Gastrocnemius medialis (tissue), 4 donors: ENCODE data around the gene GAGE13. TPM values are rescaled to one million over a fixed set of nuclear protein-coding genes. Genes with fewer than 3 reads are reported as not detected.
"Not testable (repeated sequence)": the region's sequence is repeated elsewhere in the genome, so short reads cannot be mapped to it uniquely, and the experiment has no call there.

Source experiments
- ATAC-seq, 2 donors: fragments of 150-250 bp; one replicate each; pipeline ENCODE4 v1.9.1; 2016
- DNase-seq, 2 donors: peaks; one replicate each; pipeline ENCODE4 v3.0.0-alpha.2; 2019
- H3K27ac ChIP-seq, 4 donors: fragments of 200-600 bp; sonication (generic); 1 replicate in 1 of 4; 2 replicates in 3 of 4; pipeline ENCODE4 v1.5.1; 2016 to 2018; ENCODE audit warnings: mild to moderate bottlenecking in 2 of 4, moderate library complexity in 1 of 4
- H3K27me3 ChIP-seq, 3 donors: fragments of 200-600 bp; sonication (generic) in 2 of 3; 1 replicate in 1 of 3; 2 replicates in 2 of 3; pipeline versions ENCODE4 v1.5.1 to v1.6.0; 2016 to 2019; ENCODE audit warnings: mild to moderate bottlenecking in 1 of 3, moderate library complexity in 1 of 3
- H3K36me3 ChIP-seq, 2 donors: fragments of 200-600 bp; sonication (generic) in 1 of 2; one replicate each; pipeline ENCODE4 v1.5.1; 2017 to 2018
- H3K4me1 ChIP-seq, 2 donors: fragments of 200-600 bp; sonication (generic) in 1 of 2; one replicate each; pipeline ENCODE4 v1.5.1; 2016 to 2017; ENCODE audit warnings: mild to moderate bottlenecking in 2 of 2
- H3K4me3 ChIP-seq, 4 donors: fragments of 200-600 bp; sonication (generic) in 3 of 4; 1 replicate in 1 of 4; 2 replicates in 3 of 4; pipeline ENCODE4 v1.5.1; 2016 to 2019; ENCODE audit warnings: mild to moderate bottlenecking in 2 of 4
- H3K9me3 ChIP-seq, 3 donors: fragments of 200-600 bp; sonication (generic) in 2 of 3; 1 replicate in 1 of 3; 2 replicates in 2 of 3; pipeline ENCODE4 v1.5.1; 2016 to 2019
- POLR2A ChIP-seq, 2 donors: fragments of 450-650 bp; IDR thresholded peaks; one replicate each; pipeline ENCODE4 v1.6.1; 2017; ENCODE audit warnings: antibody characterized with exemption in 2 of 2, mild to moderate bottlenecking in 2 of 2, moderate library complexity in 2 of 2
- in situ Hi-C, 4 donors: fragments of 200-750 bp; cut with MboI; loops; one replicate each; pipeline versions ENCODE4 v1.15.0 to v1.8.0; 2017; ENCODE audit warnings: low sequenced_read_pairs in 4 of 4
- intact Hi-C: fragments of 100-400 bp; cut with DNase I; formaldehyde crosslinking; loops from one replicate; pipeline ENCODE4 v1.15.1; 2023; ENCODE audit warnings: low total_unique reads
- total RNA-seq, 4 donors: library from RNA; depleted of rRNA; stranded (reverse); fragments of >200 nt; gene quantifications; one replicate each; pipeline versions ENCODE4 v1.1.0 to v1.2.3, GENCODE V29; 2016
- TF ChIP-seq, protein P1 (sequence below), 5 experiments: fragments of 450-650 bp in 3 of 5; fragments of 200-600 bp in 2 of 5; sonication (generic) in 2 of 5; IDR thresholded peaks in 4 of 5; conservative IDR thresholded peaks in 1 of 5; 1 replicate in 4 of 5; 2 replicates in 1 of 5; pipeline ENCODE4 v1.5.1; 2016 to 2019; ENCODE audit warnings: antibody characterized with exemption in 5 of 5, mild to moderate bottlenecking in 3 of 5, moderate library complexity in 3 of 5

GAGE13 gene
- total RNA-seq, 4 donors from 2014 or later: not detected

DNA sequence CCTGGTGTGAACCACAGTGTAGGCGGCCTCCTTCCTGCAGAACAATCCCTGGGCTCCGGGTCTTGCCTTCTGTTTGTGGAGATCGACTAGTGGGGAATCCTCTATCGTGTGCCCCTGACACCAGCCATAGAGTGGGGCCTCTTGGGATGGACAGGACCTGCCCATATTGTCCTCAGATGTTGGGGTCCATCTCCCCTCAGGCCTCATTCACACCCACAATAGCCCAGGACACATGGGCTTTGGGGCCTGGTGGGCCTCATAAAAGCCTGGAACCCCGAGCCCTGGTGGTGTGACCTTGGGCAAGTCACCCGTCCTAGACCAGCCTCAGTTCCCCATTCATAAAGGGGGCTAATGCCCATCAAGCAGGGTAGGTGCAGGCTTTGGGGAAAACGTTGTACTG is 41.2 kb upstream of the GAGE13 start:
- in situ Hi-C loops: no loop called here
- TF ChIP-seq POLR2A (IDR thresholded peaks at IDR 0.05): no peak
- TF ChIP-seq, protein P1, sequence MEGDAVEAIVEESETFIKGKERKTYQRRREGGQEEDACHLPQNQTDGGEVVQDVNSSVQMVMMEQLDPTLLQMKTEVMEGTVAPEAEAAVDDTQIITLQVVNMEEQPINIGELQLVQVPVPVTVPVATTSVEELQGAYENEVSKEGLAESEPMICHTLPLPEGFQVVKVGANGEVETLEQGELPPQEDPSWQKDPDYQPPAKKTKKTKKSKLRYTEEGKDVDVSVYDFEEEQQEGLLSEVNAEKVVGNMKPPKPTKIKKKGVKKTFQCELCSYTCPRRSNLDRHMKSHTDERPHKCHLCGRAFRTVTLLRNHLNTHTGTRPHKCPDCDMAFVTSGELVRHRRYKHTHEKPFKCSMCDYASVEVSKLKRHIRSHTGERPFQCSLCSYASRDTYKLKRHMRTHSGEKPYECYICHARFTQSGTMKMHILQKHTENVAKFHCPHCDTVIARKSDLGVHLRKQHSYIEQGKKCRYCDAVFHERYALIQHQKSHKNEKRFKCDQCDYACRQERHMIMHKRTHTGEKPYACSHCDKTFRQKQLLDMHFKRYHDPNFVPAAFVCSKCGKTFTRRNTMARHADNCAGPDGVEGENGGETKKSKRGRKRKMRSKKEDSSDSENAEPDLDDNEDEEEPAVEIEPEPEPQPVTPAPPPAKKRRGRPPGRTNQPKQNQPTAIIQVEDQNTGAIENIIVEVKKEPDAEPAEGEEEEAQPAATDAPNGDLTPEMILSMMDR (IDR thresholded peaks at IDR 0.05 in 4 of 5, conservative IDR thresholded peaks at IDR 0.05 in 1 of 5): no peak
- H3K9me3 ChIP-seq: no peaks in the 10 kb centered on the region
- no peaks in the 10 kb centered on the region for H3K27me3 ChIP-seq
- H3K36me3 ChIP-seq: peaks cover 0 to 11% of the 10 kb centered on the region in 2 donors
- ATAC-seq: no peak
- no peak for DNase-seq
- no peak overlapping the region for H3K27ac ChIP-seq
- intact Hi-C loops: loop anchor here (5.0 kb wide), 3 partner anchors 462 to 587 kb away; partner anchors contain the start of gene USP27X
- no peak overlapping the region for H3K4me3 ChIP-seq
- no peaks in the 10 kb centered on the region for H3K4me1 ChIP-seq

DNA sequence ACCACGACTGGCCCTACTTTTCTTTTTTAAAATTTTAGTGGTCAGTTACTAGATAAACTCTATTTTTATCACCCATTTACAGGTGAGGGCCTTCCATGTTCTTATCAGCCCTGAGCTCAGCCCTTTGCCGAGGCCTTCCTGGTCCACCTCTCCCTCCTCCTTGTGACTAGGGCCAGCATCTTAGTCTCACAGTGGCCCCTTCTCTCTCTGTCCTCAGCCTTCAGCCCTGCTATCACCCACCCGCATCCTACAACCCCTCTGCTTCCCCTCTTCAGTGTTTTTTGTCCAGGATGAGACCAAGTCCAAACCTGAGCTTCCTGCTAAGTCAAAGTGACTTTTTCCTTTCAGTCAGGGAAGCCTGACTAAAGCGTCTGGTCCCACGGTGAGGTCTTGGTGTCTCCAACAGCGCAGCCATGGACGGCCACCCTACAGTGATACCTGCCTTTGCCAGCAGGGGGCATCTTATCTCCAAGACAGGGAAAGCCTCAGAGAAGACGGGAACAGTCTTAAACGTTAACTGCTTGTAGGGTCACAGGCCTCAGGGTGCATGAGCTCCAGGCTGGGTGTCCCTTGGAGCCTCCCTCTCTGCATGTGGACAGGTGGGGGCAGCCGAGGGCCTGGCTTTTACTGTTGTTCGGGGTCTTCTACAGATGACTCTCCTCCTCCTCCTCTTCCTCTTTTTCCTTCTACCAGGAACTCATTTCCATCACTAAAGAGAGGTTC is 39.6 kb upstream of the GAGE13 start:
- no peak for TF ChIP-seq POLR2A (IDR thresholded peaks at IDR 0.05)
- TF ChIP-seq, protein P1 (IDR thresholded peaks at IDR 0.05 in 4 of 5, conservative IDR thresholded peaks at IDR 0.05 in 1 of 5): peak; percentile 16 to 62 (median 47)
- no peaks in the 10 kb centered on the region for H3K9me3 ChIP-seq
- no peaks in the 10 kb centered on the region for H3K4me1 ChIP-seq
- H3K27ac ChIP-seq: no peak overlapping the region
- H3K36me3 ChIP-seq: no peaks in the 10 kb centered on the region
- DNase-seq (peak in 1 of 2 donors; percentile 28), ATAC-seq (peak; percentile 50 to 61)
- no peaks in the 10 kb centered on the region for H3K27me3 ChIP-seq
- no peak overlapping the region for H3K4me3 ChIP-seq
- in situ Hi-C loops (no loop called here), intact Hi-C loops (loop anchor here (5.0 kb wide), 3 partner anchors 461 to 586 kb away; partner anchors contain the start of gene USP27X)

DNA sequence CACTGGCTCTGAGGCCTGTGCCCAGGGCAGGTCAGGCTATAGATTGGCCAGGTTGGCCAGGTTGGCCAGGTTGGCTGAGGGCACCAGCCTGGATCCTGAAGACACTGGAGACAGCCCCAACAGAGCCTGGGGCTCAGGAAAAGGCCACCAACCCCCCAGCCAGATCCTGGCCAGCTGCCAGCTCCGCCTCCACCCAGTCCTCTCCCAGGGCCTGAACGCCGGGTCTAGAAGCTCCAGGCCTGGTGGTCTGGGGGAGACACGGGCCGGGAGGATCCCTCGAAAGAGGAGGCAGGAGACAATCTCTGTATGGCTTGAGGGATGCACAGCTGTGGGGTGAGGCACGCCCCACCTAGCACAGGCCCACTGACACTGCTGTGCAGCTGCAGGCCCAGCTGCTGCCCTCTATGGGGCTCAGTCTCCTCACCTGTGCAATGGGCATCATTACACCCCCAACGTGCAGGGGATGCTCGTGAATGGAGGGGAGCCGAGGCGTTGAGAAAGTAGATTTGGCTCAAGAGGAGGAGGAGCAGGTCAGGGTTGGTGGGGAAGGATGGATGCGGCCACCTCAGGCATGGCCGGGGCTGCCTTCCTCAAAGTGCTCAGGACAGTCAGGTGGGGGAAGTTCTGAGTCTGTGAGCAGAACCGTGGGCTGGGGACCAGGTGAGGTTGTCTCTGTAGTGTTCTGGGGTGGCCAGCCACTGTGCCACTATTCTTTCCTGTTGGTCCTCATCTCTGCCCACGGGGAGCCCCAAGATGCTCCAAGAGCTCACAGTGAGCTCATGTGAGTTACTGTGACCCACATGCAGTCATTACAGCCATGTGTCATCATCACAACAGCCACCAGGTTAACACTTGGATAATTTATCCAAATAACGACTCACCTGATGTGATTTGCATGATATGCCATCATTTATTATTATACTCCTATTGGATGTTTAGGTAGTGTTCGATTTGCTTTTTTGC is 38.7 kb upstream of the GAGE13 start:
- in situ Hi-C loops (no loop called here), intact Hi-C loops (loop anchor here (5.0 kb wide), 3 partner anchors 460 to 585 kb away; partner anchors contain the start of gene USP27X)

DNA sequence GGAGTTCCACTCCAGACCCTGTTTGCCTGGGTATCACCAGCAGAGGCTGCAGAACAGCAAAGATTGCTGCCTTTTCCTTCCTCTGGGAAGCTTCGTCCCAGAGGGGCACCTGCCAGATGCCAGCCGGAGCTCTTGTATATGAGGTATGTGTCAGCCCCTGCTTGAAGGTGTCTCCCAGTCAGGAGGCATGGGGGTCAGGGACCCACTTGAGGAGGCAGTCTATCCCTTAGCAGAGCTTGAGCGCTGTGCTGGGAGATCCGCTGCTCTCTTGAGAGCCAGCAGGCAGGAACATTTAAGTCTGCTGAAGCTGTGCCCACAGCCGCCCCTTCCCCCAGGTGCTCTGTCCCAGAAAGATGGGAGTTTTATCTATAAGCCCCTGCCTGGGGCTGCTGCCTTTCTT is 32.1 kb upstream of the GAGE13 start:
- H3K36me3 ChIP-seq, H3K27ac ChIP-seq, in situ Hi-C loops, intact Hi-C loops, H3K4me1 ChIP-seq, H3K9me3 ChIP-seq, H3K27me3 ChIP-seq, ATAC-seq, H3K4me3 ChIP-seq, DNase-seq: not testable (repeated sequence)

More for the DNA sequence above, 38.7 kb upstream of the GAGE13 start:
- TF ChIP-seq, protein P1 (IDR thresholded peaks at IDR 0.05 in 4 of 5, conservative IDR thresholded peaks at IDR 0.05 in 1 of 5): no peak
- no peak for TF ChIP-seq POLR2A (IDR thresholded peaks at IDR 0.05)
- no peaks in the 10 kb centered on the region for H3K36me3 ChIP-seq
- no peak overlapping the region for H3K4me3 ChIP-seq
- ATAC-seq (no peak), DNase-seq (no peak)
- no peaks in the 10 kb centered on the region for H3K4me1 ChIP-seq
- no peak overlapping the region for H3K27ac ChIP-seq
- no peaks in the 10 kb centered on the region for H3K27me3 ChIP-seq
- no peaks in the 10 kb centered on the region for H3K9me3 ChIP-seq

DNA sequence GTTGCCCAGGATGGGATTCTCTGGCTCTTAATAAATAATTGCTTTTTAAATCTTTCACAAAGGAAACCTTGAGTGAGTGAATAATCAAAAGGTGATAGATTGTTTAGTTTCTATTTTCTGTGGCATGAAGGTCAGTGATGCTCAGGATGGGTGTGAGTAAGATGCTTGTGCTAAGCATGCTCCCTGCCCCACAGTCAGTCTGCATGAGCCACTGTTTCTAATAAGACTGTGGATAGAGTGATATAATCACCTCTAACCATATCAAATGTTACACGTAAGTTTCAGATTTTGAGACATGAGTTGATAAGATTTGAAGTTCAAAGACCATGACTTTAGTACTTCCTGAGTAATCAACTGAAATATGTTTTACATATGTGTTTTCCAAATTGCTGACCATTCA is 30.7 kb upstream of the GAGE13 start:
- DNase-seq (no peak), ATAC-seq (no peak)
- H3K4me3 ChIP-seq: no peak overlapping the region
- no peaks in the 10 kb centered on the region for H3K9me3 ChIP-seq
- H3K27ac ChIP-seq: no peak overlapping the region
- no peaks in the 10 kb centered on the region for H3K36me3 ChIP-seq
- H3K27me3 ChIP-seq: no peaks in the 10 kb centered on the region
- intact Hi-C loops: no loop called here
- in situ Hi-C loops: no loop called here
- no peaks in the 10 kb centered on the region for H3K4me1 ChIP-seq
- TF ChIP-seq, protein P1 (IDR thresholded peaks at IDR 0.05 in 4 of 5, conservative IDR thresholded peaks at IDR 0.05 in 1 of 5): no peak
- no peak for TF ChIP-seq POLR2A (IDR thresholded peaks at IDR 0.05)
